Parathyroid adenoma (tissue), 2 donors: Measurements from ENCODE around the gene ADAM12.

Source experiments
- H2AFZ ChIP-seq: fragments of 300-600 bp; sonication (generic); one replicate; pipeline ENCODE4 v1.7.0; 2017; ENCODE audit warnings: antibody characterized with exemption, mild to moderate bottlenecking
- H3K27ac ChIP-seq: fragments of 300-600 bp; sonication (generic); one replicate; pipeline ENCODE4 v1.7.0; 2017
- H3K27me3 ChIP-seq: fragments of 300-600 bp; sonication (generic); one replicate; pipeline ENCODE4 v1.7.0; 2017; ENCODE audit warnings: low read length; ENCODE audit not compliant: control insufficient read depth, insufficient read depth
- H3K36me3 ChIP-seq: fragments of 300-600 bp; sonication (generic); one replicate; pipeline ENCODE4 v1.7.0; 2017; ENCODE audit warnings: low read length; ENCODE audit not compliant: control insufficient read depth, insufficient read depth
- H3K4me1 ChIP-seq: fragments of 300-600 bp; sonication (generic); one replicate; pipeline ENCODE4 v1.7.0; 2017; ENCODE audit warnings: control low read depth
- H3K4me2 ChIP-seq: fragments of 300-600 bp; sonication (generic); one replicate; pipeline ENCODE4 v1.7.0; 2017; ENCODE audit warnings: low read length
- H3K4me3 ChIP-seq: fragments of 300-600 bp; sonication (generic); one replicate; pipeline ENCODE4 v1.7.0; 2017; ENCODE audit warnings: low read depth, low read length
- H3K79me2 ChIP-seq: fragments of 300-600 bp; sonication (generic); one replicate; pipeline ENCODE4 v1.7.0; 2017; ENCODE audit warnings: control low read depth
- H3K9ac ChIP-seq: fragments of 300-600 bp; sonication (generic); one replicate; pipeline ENCODE4 v1.7.0; 2017; ENCODE audit warnings: mild to moderate bottlenecking
- H3K9me3 ChIP-seq: fragments of 300-600 bp; sonication (generic); one replicate; pipeline ENCODE4 v1.7.0; 2017; ENCODE audit warnings: low read length; ENCODE audit not compliant: control insufficient read depth
- CTCF ChIP-seq: fragments of 300-600 bp; sonication (generic); IDR thresholded peaks from one replicate; pipeline ENCODE4 v1.7.0; 2017; ENCODE audit warnings: antibody characterized with exemption, mild to moderate bottlenecking
- donor health status: primary hyperparathyroidism.

ADAM12 gene

GRCh38 chr10:126163506-126163905, 224.8 kb downstream of the ADAM12 start:
- Histone ChIP-seq H3K36me3 (no peaks in the 10 kb centered on the region), H3K4me1 (no peaks in the 10 kb centered on the region), H3K9me3 (no peaks in the 10 kb centered on the region), H3K79me2 (no peaks in the 10 kb centered on the region), H2AFZ (no peak overlapping the region), H3K9ac (no peak overlapping the region), H3K4me2 (no peak overlapping the region), H3K27me3 (no peaks in the 10 kb centered on the region), H3K27ac (no peak overlapping the region), H3K4me3 (no peak overlapping the region)
- no peak for TF ChIP-seq CTCF

- Histone ChIP-seq H3K36me3 (no peaks in the 10 kb centered on the region), H3K27me3 (no peaks in the 10 kb centered on the region), H3K4me2 (no peak overlapping the region), H3K9ac (no peak overlapping the region), H2AFZ (no peak overlapping the region), H3K4me3 (no peak overlapping the region), H3K4me1 (no peaks in the 10 kb centered on the region), H3K9me3 (no peaks in the 10 kb centered on the region), H3K27ac (no peak overlapping the region), H3K79me2 (no peaks in the 10 kb centered on the region)
- TF ChIP-seq CTCF: no peak
Measured at GRCh38 chr10:126161691-126162090, 226.6 kb downstream of the ADAM12 start.

GRCh38 chr10:126160971-126161630, 227.2 kb downstream of the ADAM12 start:
- no peaks in the 10 kb centered on the region for H3K79me2 ChIP-seq
- H2AFZ ChIP-seq: no peak overlapping the region
- H3K27ac ChIP-seq: no peak overlapping the region
- H3K27me3 ChIP-seq: no peaks in the 10 kb centered on the region
- no peaks in the 10 kb centered on the region for H3K36me3 ChIP-seq
- H3K9me3 ChIP-seq: no peaks in the 10 kb centered on the region
- no peaks in the 10 kb centered on the region for H3K4me1 ChIP-seq
- TF ChIP-seq CTCF: no peak
- H3K4me2 ChIP-seq: no peak overlapping the region
- no peak overlapping the region for H3K4me3 ChIP-seq
- no peak overlapping the region for H3K9ac ChIP-seq

GRCh38 chr10:126160571-126160970, 227.7 kb downstream of the ADAM12 start:
- no peaks in the 10 kb centered on the region for H3K27me3 ChIP-seq
- no peaks in the 10 kb centered on the region for H3K4me1 ChIP-seq
- TF ChIP-seq CTCF: no peak
- H3K9me3 ChIP-seq: no peaks in the 10 kb centered on the region
- H3K4me2 ChIP-seq: no peak overlapping the region
- H3K27ac ChIP-seq: no peak overlapping the region
- no peaks in the 10 kb centered on the region for H3K79me2 ChIP-seq
- H3K36me3 ChIP-seq: no peaks in the 10 kb centered on the region
- H3K9ac ChIP-seq: no peak overlapping the region
- H2AFZ ChIP-seq: no peak overlapping the region
- no peak overlapping the region for H3K4me3 ChIP-seq
